Activated T-cell treated with anti-CD3 and anti-CD28 coated beads, Interleukin-2, amount 50 U/mL, for 72 hours (primary cell): ENCODE results near the gene ASTN2. TPM values are rescaled to one million over a fixed set of nuclear protein-coding genes. Genes with fewer than 3 reads are reported as not detected.
"Not testable (repeated sequence)": the region's sequence is repeated elsewhere in the genome, so short reads cannot be mapped to it uniquely, and the experiment has no call there.

ENCODE experiments used
- ATAC-seq, 2 donors: fragments of 150-1000 bp; cut with Tn5 transposase; replicated peaks in 1 of 2; 2 replicates each; pipeline ENCODE4 v1.10.0; 2021; ENCODE audit warnings: moderate library complexity in 2 of 2, mild to moderate bottlenecking in 1 of 2
- DNase-seq, 2 donors: peaks; one replicate each; pipeline ENCODE4 v3.0.0; 2021 to 2022; ENCODE audit warnings: mixed read lengths in 1 of 2
- H3K27ac Mint-ChIP-seq: one replicate; pipeline ENCODE4 v1.8.0; 2022; ENCODE audit warnings: mild to moderate bottlenecking, moderate library complexity, mixed read lengths
- H3K27me3 Mint-ChIP-seq: one replicate; pipeline ENCODE4 v1.8.0; 2022; ENCODE audit warnings: low read depth, mixed read lengths
- H3K36me3 Mint-ChIP-seq, 2 donors: one replicate each; pipeline ENCODE4 v1.8.0; 2022; ENCODE audit warnings: mixed read lengths in 2 of 2, mild to moderate bottlenecking in 1 of 2; ENCODE audit not compliant: insufficient read depth in 2 of 2
- H3K4me1 Mint-ChIP-seq: one replicate; pipeline ENCODE4 v1.8.0; 2022; ENCODE audit warnings: low read depth, mixed read lengths
- H3K4me3 Mint-ChIP-seq, 2 donors: one replicate each; pipeline ENCODE4 v1.8.0; 2022; ENCODE audit warnings: mild to moderate bottlenecking in 2 of 2, mixed read lengths in 2 of 2, moderate library complexity in 2 of 2
- H3K9me3 Mint-ChIP-seq, 2 donors: one replicate each; pipeline ENCODE4 v1.8.0; 2022; ENCODE audit warnings: mixed read lengths in 2 of 2
- total RNA-seq, 2 donors: library from RNA; stranded (reverse); gene quantifications; one replicate each; pipeline ENCODE4 v1.2.3, GENCODE V29; 2022

Gene ASTN2
- total RNA-seq, 2 donors from 2014 or later, result 4.2 to 5.6 TPM

DNA sequence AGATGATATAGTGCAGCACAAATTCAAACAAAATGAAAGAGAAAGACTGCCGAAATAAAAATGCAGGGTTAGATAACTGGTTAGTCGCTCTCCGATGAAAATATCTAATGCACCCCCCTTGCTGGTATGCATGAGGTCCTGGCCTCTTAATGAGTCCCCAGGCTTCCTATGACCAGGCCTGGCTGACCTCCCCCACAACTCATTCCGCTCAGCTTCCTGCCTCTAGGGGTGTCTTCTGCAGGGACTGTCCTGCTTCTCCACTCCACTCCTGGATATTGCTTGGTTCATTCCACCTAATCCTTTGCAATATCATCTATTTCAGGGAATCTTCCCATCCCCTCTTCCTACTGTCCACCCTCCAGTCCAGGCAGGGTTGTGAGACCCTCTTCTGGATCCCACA lies 341.8 kb downstream of the ASTN2 start:
- ATAC-seq (no peak), DNase-seq (no peak)
- Mint-ChIP-seq H3K27ac (no peak overlapping the region), H3K4me3 (no peak overlapping the region), H3K9me3 (peaks cover 9 to 11% of the 10 kb centered on the region in 2 donors), H3K36me3 (peaks cover 2% of the 10 kb centered on the region in 2 donors), H3K4me1 (no peaks in the 10 kb centered on the region), H3K27me3 (no peaks in the 10 kb centered on the region)

GRCh38 chr9:117072216-117072615 lies 342.6 kb downstream of the ASTN2 start:
- H3K4me1 Mint-ChIP-seq, result no peaks in the 10 kb centered on the region
- H3K27ac Mint-ChIP-seq, result no peak overlapping the region
- peaks cover 9 to 11% of the 10 kb centered on the region in 2 donors for H3K9me3 Mint-ChIP-seq
- H3K36me3 Mint-ChIP-seq, result peaks cover 2% of the 10 kb centered on the region in 2 donors
- H3K27me3 Mint-ChIP-seq, result no peaks in the 10 kb centered on the region
- ATAC-seq, result no peak
- no peak for DNase-seq
- H3K4me3 Mint-ChIP-seq, result no peak overlapping the region

- ATAC-seq, H3K27me3 Mint-ChIP-seq, H3K4me3 Mint-ChIP-seq, H3K36me3 Mint-ChIP-seq, H3K27ac Mint-ChIP-seq, DNase-seq, H3K4me1 Mint-ChIP-seq: not testable (repeated sequence)
- peaks cover 9 to 11% of the 10 kb centered on the region in 2 donors for H3K9me3 Mint-ChIP-seq
These were observed 343.1 kb downstream of the ASTN2 start for GRCh38 chr9:117071673-117072207.

DNA sequence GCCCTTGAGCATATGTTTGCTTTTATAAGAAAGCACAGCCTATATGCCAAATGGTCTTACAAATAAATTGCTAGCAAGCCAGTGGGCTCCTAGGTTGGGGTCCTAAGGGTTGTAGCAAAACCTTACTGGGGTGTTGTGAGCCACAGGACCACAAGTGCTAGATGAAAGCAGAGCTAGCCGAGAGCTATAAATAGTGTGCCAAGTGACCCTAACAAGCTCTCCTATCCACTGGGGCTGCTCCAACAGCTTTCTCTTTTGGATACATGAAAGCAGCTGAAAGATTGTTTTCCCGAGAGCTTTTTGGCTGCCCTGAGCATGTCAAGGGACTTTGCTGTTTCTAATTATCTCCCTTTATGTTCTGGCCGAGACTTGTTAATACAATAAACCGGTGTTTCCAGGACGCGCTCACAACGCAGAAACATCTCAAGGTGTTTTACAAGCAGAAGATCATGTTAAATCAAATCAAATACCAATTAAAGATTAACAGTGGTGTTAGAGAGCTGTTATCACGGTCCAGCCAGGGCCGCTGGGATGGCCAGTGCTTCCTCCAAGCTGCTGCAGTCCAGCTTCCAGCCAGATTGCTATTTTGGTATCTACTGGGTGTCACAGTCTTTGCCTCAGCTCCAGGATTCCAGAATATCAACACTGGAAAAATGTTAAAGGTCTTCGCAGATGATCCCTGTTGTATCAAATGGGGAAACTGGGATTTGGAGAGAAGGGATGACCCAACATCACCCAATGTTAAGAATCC lies 351.0 kb downstream of the ASTN2 start:
- Mint-ChIP-seq H3K27ac (no peak overlapping the region), H3K27me3 (no peaks in the 10 kb centered on the region)

DNA sequence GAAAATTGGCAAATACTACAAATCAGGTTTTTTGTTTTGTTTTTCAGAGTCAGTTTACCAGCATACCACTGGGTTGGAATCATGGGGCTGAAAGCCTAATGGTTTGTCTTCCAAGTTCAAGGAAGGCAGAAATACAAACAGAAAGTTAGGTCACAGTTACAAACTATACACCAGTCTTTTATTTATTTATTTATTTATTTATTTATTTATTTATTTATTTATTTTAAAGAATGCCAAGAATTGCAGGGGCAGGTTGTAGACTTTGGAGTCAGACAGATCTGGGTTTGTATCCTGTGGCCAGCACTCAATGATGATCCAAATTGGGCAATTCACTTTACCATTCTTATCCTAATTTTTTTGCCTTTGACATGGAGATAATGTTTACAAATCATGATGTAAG lies 353.9 kb downstream of the ASTN2 start:
- ATAC-seq, result no peak
- Mint-ChIP-seq H3K4me3 (no peak overlapping the region), H3K27me3 (no peaks in the 10 kb centered on the region), H3K4me1 (no peaks in the 10 kb centered on the region), H3K27ac (no peak overlapping the region), H3K9me3 (peaks cover 11 to 13% of the 10 kb centered on the region in 2 donors), H3K36me3 (no peaks in the 10 kb centered on the region)
- DNase-seq, result no peak

More for the DNA sequence above, 351.0 kb downstream of the ASTN2 start:
- H3K4me3 Mint-ChIP-seq, result no peak overlapping the region
- no peaks in the 10 kb centered on the region for H3K36me3 Mint-ChIP-seq
- peaks cover 6 to 9% of the 10 kb centered on the region in 2 donors for H3K9me3 Mint-ChIP-seq
- DNase-seq (no peak), ATAC-seq (no peak)
- H3K4me1 Mint-ChIP-seq, result no peaks in the 10 kb centered on the region

GRCh38 chr9:117050007-117050406 lies 364.9 kb downstream of the ASTN2 start:
- no peaks in the 10 kb centered on the region for H3K4me1 Mint-ChIP-seq

DNA sequence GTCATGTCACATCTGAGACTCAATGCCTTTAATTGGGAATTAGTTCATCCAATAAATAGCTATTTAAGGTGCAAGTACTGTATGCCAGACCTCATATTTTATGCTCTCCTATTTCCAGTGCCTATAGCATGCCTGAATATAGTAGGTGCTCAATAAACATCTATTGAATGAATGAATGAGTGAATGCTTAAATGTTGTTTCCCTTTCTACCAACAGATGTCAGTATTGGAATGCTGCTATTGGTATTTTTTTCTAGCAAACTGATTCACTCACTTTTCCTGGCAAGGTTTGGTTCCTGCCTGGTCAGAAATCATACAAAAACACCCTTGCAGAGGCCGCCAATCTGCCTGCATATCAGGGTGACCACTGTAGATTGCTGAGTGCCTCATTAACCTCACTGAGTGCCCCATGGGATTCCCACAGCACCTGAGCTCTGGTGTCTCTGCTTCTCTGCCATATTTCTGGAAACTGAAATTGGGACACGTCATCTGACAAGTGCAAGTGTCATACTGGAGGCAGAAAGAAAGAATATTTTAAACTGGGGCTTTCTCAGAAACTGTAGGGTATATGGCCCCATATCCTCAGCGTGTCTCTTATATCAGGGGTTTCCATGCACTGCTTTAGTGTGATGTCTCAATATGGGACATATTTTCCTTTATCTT lies 368.1 kb downstream of the ASTN2 start:
- Mint-ChIP-seq H3K9me3 (peaks cover 0 to 1% of the 10 kb centered on the region in 2 donors), H3K4me3 (no peak overlapping the region), H3K4me1 (no peaks in the 10 kb centered on the region), H3K27ac (no peak overlapping the region), H3K27me3 (no peaks in the 10 kb centered on the region), H3K36me3 (no peaks in the 10 kb centered on the region)
- DNase-seq (no peak), ATAC-seq (no peak)

More at GRCh38 chr9:117050007-117050406, 364.9 kb downstream of the ASTN2 start:
- DNase-seq (no peak), ATAC-seq (no peak)
- Mint-ChIP-seq H3K36me3 (no peaks in the 10 kb centered on the region), H3K27ac (no peak overlapping the region), H3K9me3 (no peaks in the 10 kb centered on the region), H3K4me3 (no peak overlapping the region), H3K27me3 (no peaks in the 10 kb centered on the region)

- no peaks in the 10 kb centered on the region for H3K36me3 Mint-ChIP-seq
- peaks cover 0 to 7% of the 10 kb centered on the region in 2 donors for H3K9me3 Mint-ChIP-seq
- H3K4me1 Mint-ChIP-seq, result no peaks in the 10 kb centered on the region
- no peak overlapping the region for H3K4me3 Mint-ChIP-seq
- H3K27ac Mint-ChIP-seq, result no peak overlapping the region
- no peaks in the 10 kb centered on the region for H3K27me3 Mint-ChIP-seq
- no peak for ATAC-seq
- no peak for DNase-seq
These were observed 370.6 kb downstream of the ASTN2 start for GRCh38 chr9:117044241-117044640.

GRCh38 chr9:117043159-117043558 lies 371.7 kb downstream of the ASTN2 start:
- no peak overlapping the region for H3K4me3 Mint-ChIP-seq
- no peaks in the 10 kb centered on the region for H3K27me3 Mint-ChIP-seq
- no peaks in the 10 kb centered on the region for H3K4me1 Mint-ChIP-seq
- peaks cover 0 to 7% of the 10 kb centered on the region in 2 donors for H3K9me3 Mint-ChIP-seq
- H3K27ac Mint-ChIP-seq, result no peak overlapping the region
- no peaks in the 10 kb centered on the region for H3K36me3 Mint-ChIP-seq
- ATAC-seq, result no peak
- no peak for DNase-seq

GRCh38 chr9:117035546-117035945 lies 379.3 kb downstream of the ASTN2 start:
- no peak overlapping the region for H3K27ac Mint-ChIP-seq
- ATAC-seq (no peak), DNase-seq (no peak)
- peaks cover 7 to 10% of the 10 kb centered on the region in 2 donors for H3K9me3 Mint-ChIP-seq
- no peaks in the 10 kb centered on the region for H3K27me3 Mint-ChIP-seq
- no peaks in the 10 kb centered on the region for H3K36me3 Mint-ChIP-seq
- no peak overlapping the region for H3K4me3 Mint-ChIP-seq
- no peaks in the 10 kb centered on the region for H3K4me1 Mint-ChIP-seq

DNA sequence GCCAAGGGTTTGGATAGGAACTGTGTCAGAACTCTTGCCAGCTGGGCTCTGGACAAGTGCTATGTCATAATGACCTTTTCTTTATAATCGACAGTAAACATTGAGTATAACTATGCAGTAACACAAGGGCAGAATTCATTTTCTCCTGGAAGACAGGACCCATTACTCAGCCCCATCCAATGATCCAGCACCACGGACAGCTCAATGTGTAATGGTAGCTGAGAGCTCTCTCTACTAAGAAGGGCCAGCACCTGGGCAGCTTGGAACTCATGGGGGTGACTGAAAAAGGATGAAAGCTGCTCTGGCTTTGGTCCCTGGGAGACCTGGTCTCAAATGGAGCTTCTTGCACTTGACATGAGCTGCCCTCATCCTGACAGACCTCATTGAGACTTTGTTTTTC lies 380.0 kb downstream of the ASTN2 start:
- no peak for DNase-seq
- H3K4me3 Mint-ChIP-seq, result no peak overlapping the region
- peaks cover 7 to 10% of the 10 kb centered on the region in 2 donors for H3K9me3 Mint-ChIP-seq
- no peaks in the 10 kb centered on the region for H3K27me3 Mint-ChIP-seq
- no peak overlapping the region for H3K27ac Mint-ChIP-seq
- no peak for ATAC-seq
- no peaks in the 10 kb centered on the region for H3K36me3 Mint-ChIP-seq
- no peaks in the 10 kb centered on the region for H3K4me1 Mint-ChIP-seq

- no peak overlapping the region for H3K4me3 Mint-ChIP-seq
- ATAC-seq, result no peak
These were observed 384.5 kb downstream of the ASTN2 start for GRCh38 chr9:117030254-117030768.

DNA sequence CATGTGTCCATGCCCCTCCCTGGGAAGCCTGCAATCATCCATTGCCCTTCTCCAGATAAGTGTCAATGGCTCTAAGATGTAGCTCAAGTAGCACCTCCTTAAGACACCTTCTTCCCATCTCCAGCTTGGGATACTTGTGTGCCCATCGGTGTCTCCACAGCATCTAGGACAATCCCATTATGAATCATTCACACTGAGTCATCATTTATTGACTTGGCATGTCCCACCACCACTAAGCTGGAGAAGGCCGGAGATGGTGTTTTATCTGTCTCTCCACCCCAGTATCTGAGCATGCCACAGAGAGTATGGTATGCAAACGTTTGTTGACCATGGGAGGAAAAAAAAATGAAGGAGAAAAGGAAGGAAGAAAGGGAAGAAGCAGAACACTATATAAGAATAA lies 385.5 kb downstream of the ASTN2 start:
- Mint-ChIP-seq H3K27ac (no peak overlapping the region), H3K9me3 (peaks cover 3 to 10% of the 10 kb centered on the region in 2 donors), H3K27me3 (no peaks in the 10 kb centered on the region), H3K36me3 (no peaks in the 10 kb centered on the region), H3K4me3 (no peak overlapping the region), H3K4me1 (no peaks in the 10 kb centered on the region)
- ATAC-seq (no peak), DNase-seq (no peak)

More at GRCh38 chr9:117030254-117030768, 384.5 kb downstream of the ASTN2 start:
- no peaks in the 10 kb centered on the region for H3K4me1 Mint-ChIP-seq
- H3K27ac Mint-ChIP-seq, result no peak overlapping the region
- DNase-seq, result no peak
- H3K27me3 Mint-ChIP-seq, result no peaks in the 10 kb centered on the region
- peaks cover 3 to 10% of the 10 kb centered on the region in 2 donors for H3K9me3 Mint-ChIP-seq
- no peaks in the 10 kb centered on the region for H3K36me3 Mint-ChIP-seq
